OCI-LY1 (cell line): ENCODE measurements around the gene UPB1.

Experiments used
- H2AFZ ChIP-seq: fragments of 200-600 bp; sonication (generic), shearing (Covaris generic); 2 replicates; pipeline ENCODE4 v1.6.0; 2014; ENCODE audit warnings: antibody characterized with exemption, mild to moderate bottlenecking, low read length
- H3F3A ChIP-seq: fragments of 200-600 bp; sonication (generic), shearing (Covaris generic); 2 replicates; pipeline ENCODE4 v1.6.0; 2014; ENCODE audit warnings: mild to moderate bottlenecking, antibody characterized with exemption, low read length, moderate library complexity; ENCODE audit not compliant: insufficient read depth
- H3K27ac ChIP-seq: fragments of 200-600 bp; sonication (generic); 2 replicates; pipeline ENCODE4 v1.5.1; 2014; ENCODE audit warnings: low read length, mixed run types, mild to moderate bottlenecking, low read depth; ENCODE audit not compliant: poor library complexity, severe bottlenecking
- H3K27me3 ChIP-seq: fragments of 200-600 bp; sonication (generic); 2 replicates; pipeline ENCODE4 v1.6.0; 2014; ENCODE audit warnings: antibody characterized with exemption, mild to moderate bottlenecking, low read length, moderate library complexity; ENCODE audit not compliant: insufficient read depth
- H3K36me3 ChIP-seq: fragments of 200-600 bp; sonication (generic); 2 replicates; pipeline ENCODE4 v1.6.1; 2014; ENCODE audit warnings: mild to moderate bottlenecking, antibody characterized with exemption, low read length, moderate library complexity, mixed read lengths; ENCODE audit not compliant: insufficient read depth
- H3K4me1 ChIP-seq: fragments of 200-600 bp; sonication (generic); 2 replicates; pipeline ENCODE4 v1.5.1; 2014; ENCODE audit warnings: mild to moderate bottlenecking, low read length, moderate library complexity; ENCODE audit not compliant: insufficient read depth, severe bottlenecking
- H3K4me2 ChIP-seq: fragments of 200-600 bp; sonication (generic), shearing (Covaris generic); 2 replicates; pipeline ENCODE4 v1.6.1; 2014; ENCODE audit warnings: low read length
- H3K4me3 ChIP-seq: fragments of 200-600 bp; sonication (generic); 2 replicates; pipeline ENCODE4 v1.5.1; 2014; ENCODE audit warnings: low read length, low read depth, mild to moderate bottlenecking, mixed read lengths; ENCODE audit not compliant: poor library complexity, severe bottlenecking
- H3K79me2 ChIP-seq: fragments of 200-600 bp; shearing (Covaris generic); 2 replicates; pipeline ENCODE4 v1.6.1; 2016; ENCODE audit warnings: mixed run types, low read length, mixed read lengths; ENCODE audit not compliant: insufficient read depth
- H3K9ac ChIP-seq: fragments of 200-600 bp; sonication (generic), shearing (Covaris generic); 2 replicates; pipeline ENCODE4 v1.6.1; 2014; ENCODE audit warnings: mild to moderate bottlenecking, low read length, mixed read lengths
- H3K9me2 ChIP-seq: fragments of 200-600 bp; sonication (generic), shearing (Covaris generic); 2 replicates; pipeline ENCODE4 v1.6.1; 2014; ENCODE audit warnings: low read depth, mild to moderate bottlenecking, low read length, mixed read lengths
- H3K9me3 ChIP-seq: fragments of 200-600 bp; shearing (Covaris generic); 2 replicates; pipeline ENCODE4 v1.6.1; 2014; ENCODE audit warnings: low read length, mixed read lengths
- H4K20me1 ChIP-seq: fragments of 200-600 bp; sonication (generic), shearing (Covaris generic); 2 replicates; pipeline ENCODE4 v1.6.0; 2016; ENCODE audit warnings: mild to moderate bottlenecking, low read length; ENCODE audit not compliant: insufficient read depth
- CTCF ChIP-seq: fragments of 200-600 bp; sonication (generic), shearing (Covaris generic); IDR thresholded peaks from 2 replicates; pipeline ENCODE4 v1.5.1; 2017; ENCODE audit warnings: mild to moderate bottlenecking, antibody characterized with exemption, low read length, moderate library complexity, mixed read lengths
- EZH2 ChIP-seq: fragments of 200-600 bp; sonication (generic), shearing (Covaris generic); IDR thresholded peaks from 2 replicates; pipeline ENCODE4 v1.8.0; 2017; ENCODE audit warnings: borderline replicate concordance, mixed run types, mild to moderate bottlenecking, antibody characterized with exemption, low read length, moderate library complexity, mixed read lengths

UPB1 gene

GRCh38 chr22:24485170-24485569 lies 10.0 kb upstream of the UPB1 start:
- H3K36me3 ChIP-seq = no peaks in the 10 kb centered on the region
- no peak overlapping the region for H3K4me2 ChIP-seq
- no peak overlapping the region for H3K27ac ChIP-seq
- H3K4me3 ChIP-seq = no peak overlapping the region
- H3F3A ChIP-seq = no peaks in the 10 kb centered on the region
- no peaks in the 10 kb centered on the region for H3K4me1 ChIP-seq
- no peaks in the 10 kb centered on the region for H3K27me3 ChIP-seq
- TF ChIP-seq EZH2 = no peak
- TF ChIP-seq CTCF = no peak
- H3K9me3 ChIP-seq = no peaks in the 10 kb centered on the region
- no peak overlapping the region for H3K9ac ChIP-seq
- no peak overlapping the region for H2AFZ ChIP-seq
- no peaks in the 10 kb centered on the region for H4K20me1 ChIP-seq
- H3K9me2 ChIP-seq = no peaks in the 10 kb centered on the region
- H3K79me2 ChIP-seq = no peaks in the 10 kb centered on the region

- H3K36me3 ChIP-seq = no peaks in the 10 kb centered on the region
- no peaks in the 10 kb centered on the region for H3K9me2 ChIP-seq
- H3K4me3 ChIP-seq = no peak overlapping the region
- H3K27ac ChIP-seq = no peak overlapping the region
- H2AFZ ChIP-seq = no peak overlapping the region
- TF ChIP-seq CTCF = peak; percentile 49; the same call in 1 of the 2 replicates
- no peak for TF ChIP-seq EZH2
- no peak overlapping the region for H3K4me2 ChIP-seq
- H3K79me2 ChIP-seq = no peaks in the 10 kb centered on the region
- H3K9ac ChIP-seq = no peak overlapping the region
- H3F3A ChIP-seq = no peaks in the 10 kb centered on the region
- no peaks in the 10 kb centered on the region for H3K27me3 ChIP-seq
- H3K4me1 ChIP-seq = no peaks in the 10 kb centered on the region
- H3K9me3 ChIP-seq = no peaks in the 10 kb centered on the region
- no peaks in the 10 kb centered on the region for H4K20me1 ChIP-seq
Observed at GRCh38 chr22:24485608-24486007, 9.5 kb upstream of the UPB1 start.

GRCh38 chr22:24486501-24486921 lies 8.6 kb upstream of the UPB1 start:
- no peaks in the 10 kb centered on the region for H3K9me3 ChIP-seq
- no peak overlapping the region for H3K9ac ChIP-seq
- H3K27ac ChIP-seq = no peak overlapping the region
- H3K79me2 ChIP-seq = no peaks in the 10 kb centered on the region
- H3K4me2 ChIP-seq = no peak overlapping the region
- no peak overlapping the region for H3K4me3 ChIP-seq
- no peaks in the 10 kb centered on the region for H3K36me3 ChIP-seq
- no peaks in the 10 kb centered on the region for H3K9me2 ChIP-seq
- no peaks in the 10 kb centered on the region for H3K4me1 ChIP-seq
- H2AFZ ChIP-seq = no peak overlapping the region
- H3F3A ChIP-seq = no peaks in the 10 kb centered on the region
- H3K27me3 ChIP-seq = no peaks in the 10 kb centered on the region
- no peaks in the 10 kb centered on the region for H4K20me1 ChIP-seq
- TF ChIP-seq CTCF = no peak
- no peak for TF ChIP-seq EZH2
